HepG2 (cell line): Measurements from ENCODE around the gene THOC6. TPM values are rescaled to one million over a fixed set of nuclear protein-coding genes. Genes with fewer than 3 reads are reported as not detected.

Source experiments
- ATAC-seq: fragments of 200-7000 bp; cut with Tn5 transposase; 3 replicates; pipeline ENCODE4 v1.9.1; 2020; ENCODE audit warnings: mild to moderate bottlenecking, moderate library complexity
- BruUV-seq: library from RNA; stranded (reverse); fragments of 400-500 nt; replicated peaks from 2 replicates; lab custom pipeline; 2021; lab: Mats Ljungman, UMichigan
- CTCF ChIA-PET: fragments of 300-600 bp; formaldehyde crosslinking; extraction: SDS; loops from one replicate; lab custom pipeline; 2021; ENCODE audit warnings: low total read pairs, inconsistent platforms, low intra/inter-chr PET ratio; lab: Yijun Ruan, JAX
- POLR2A ChIA-PET: fragments of 350-600 bp; sonication (Branson Sonifier 250); formaldehyde crosslinking; loops from one replicate; lab custom pipeline; 2020; ENCODE audit warnings: antibody characterized with exemption, inconsistent platforms; lab: Yijun Ruan, JAX
- DNase-seq: peaks from one replicate; pipeline ENCODE4 v3.0.0-alpha.2; 2015; ENCODE audit warnings: low spot score
- FAIRE-seq: peaks from 3 replicates; lab custom pipeline; 2011; peaks lifted over from hg19 to GRCh38; lab: Jason Lieb, UNC
- H2AFZ ChIP-seq: one replicate; pipeline ENCODE4 v1.6.1; 2011; ENCODE audit warnings: low read length, inconsistent platforms
- H3K27ac ChIP-seq: fragments of 300-600 bp; 3 replicates; pipeline ENCODE4 v1.8.0; 2011; ENCODE audit warnings: mixed run types, mild to moderate bottlenecking, mixed read lengths, low read length, inconsistent platforms; ENCODE audit not compliant: insufficient read depth; ENCODE audit errors: extremely low read length
- H3K27me3 ChIP-seq, 2 experiments: fragments of 200-600 bp in 1 of 2; 2 replicates in 1 of 2; 3 replicates in 1 of 2; pipeline versions ENCODE4 v1.6.0 to v1.8.0; 2011; ENCODE audit warnings: low read length in 2 of 2, mild to moderate bottlenecking in 2 of 2, moderate library complexity in 2 of 2, inconsistent platforms in 1 of 2; ENCODE audit not compliant: insufficient read depth in 2 of 2, control insufficient read depth in 1 of 2
- H3K36me3 ChIP-seq, 2 experiments: fragments of 200-600 bp in 1 of 2; replicated peaks in 1 of 2; 2 replicates in 1 of 2; 3 replicates in 1 of 2; pipeline versions ENCODE4 v1.5.1 to v1.8.0; 2011; ENCODE audit warnings: low read length in 2 of 2, inconsistent platforms in 1 of 2; ENCODE audit not compliant: insufficient read depth in 2 of 2, control insufficient read depth in 1 of 2
- H3K4me1 ChIP-seq: 2 replicates; pipeline ENCODE4 v1.5.1; 2012; ENCODE audit warnings: low read length, inconsistent platforms; ENCODE audit not compliant: insufficient read depth
- H3K4me2 ChIP-seq: 2 replicates; pipeline ENCODE4 v1.6.0; 2011; ENCODE audit warnings: low read depth, low read length, inconsistent platforms
- H3K4me3 ChIP-seq, 3 experiments: fragments of 200-600 bp in 1 of 3; sonication (generic), shearing (Covaris generic) in 1 of 3; replicated peaks in 1 of 3; 2 replicates each; pipeline ENCODE4 v1.5.1; 2011 to 2016; ENCODE audit warnings: low read length in 3 of 3, inconsistent platforms in 2 of 3, low read depth in 2 of 3, mild to moderate bottlenecking in 2 of 3, control low read depth in 1 of 3, mixed read lengths in 1 of 3; ENCODE audit not compliant: insufficient read depth in 1 of 3
- H3K79me2 ChIP-seq: one replicate; pipeline ENCODE4 v1.6.1; 2011; ENCODE audit warnings: low read length, inconsistent platforms; ENCODE audit not compliant: insufficient read depth
- H3K9ac ChIP-seq: 2 replicates; pipeline ENCODE4 v1.6.0; 2011; ENCODE audit warnings: mild to moderate bottlenecking, low read depth, low read length, inconsistent platforms; ENCODE audit not compliant: insufficient read depth
- H3K9me3 ChIP-seq: 2 replicates; pipeline ENCODE4 v1.5.1; 2012; ENCODE audit warnings: mild to moderate bottlenecking, low read length
- H4K20me1 ChIP-seq: 2 replicates; pipeline ENCODE4 v1.6.0; 2011; ENCODE audit warnings: inconsistent platforms, mild to moderate bottlenecking, low read length, moderate library complexity; ENCODE audit not compliant: insufficient read depth
- EP300 ChIP-seq, 3 experiments: sonication (generic) in 1 of 3; formaldehyde crosslinking in 1 of 3; IDR thresholded peaks; 2 replicates each; pipeline versions ENCODE4 v1.5.1 to v1.6.1; 2011 to 2020; ENCODE audit warnings: low read depth in 2 of 3, low read length in 2 of 3, borderline replicate concordance in 1 of 3, improper control_type of control experiment in 1 of 3, mild to moderate bottlenecking in 1 of 3, missing genetic modification reagents in 1 of 3, moderate library complexity in 1 of 3
- HMG20B ChIP-seq: conservative IDR thresholded peaks from 2 replicates; pipeline ENCODE4 v1.6.1; 2016; ENCODE audit warnings: missing genetic modification reagents, missing compliant biosample characterization
- KDM5B ChIP-seq: sonication (generic); formaldehyde crosslinking; IDR thresholded peaks from 2 replicates; pipeline ENCODE4 v1.4.0; 2020; ENCODE audit warnings: missing genetic modification reagents, mild to moderate bottlenecking, borderline replicate concordance
- LBX2 ChIP-seq: sonication (generic); formaldehyde crosslinking; IDR thresholded peaks from 2 replicates; pipeline ENCODE4 v1.5.0; 2020; ENCODE audit warnings: missing genetic modification reagents, mild to moderate bottlenecking, borderline replicate concordance
- PAX8 ChIP-seq: sonication (generic); formaldehyde crosslinking; IDR thresholded peaks from 2 replicates; pipeline ENCODE4 v1.8.0; 2022; ENCODE audit warnings: mild to moderate bottlenecking, missing genetic modification reagents, borderline replicate concordance
- PRDM4 ChIP-seq: sonication (generic); formaldehyde crosslinking; IDR thresholded peaks from 2 replicates; pipeline ENCODE4 v1.9.0; 2021; ENCODE audit warnings: missing genetic modification reagents, borderline replicate concordance
- RBFOX2 ChIP-seq: fragments of 200-400 bp; formaldehyde crosslinking; IDR thresholded peaks from 2 replicates; pipeline ENCODE4 v1.6.1; 2017; ENCODE audit warnings: low read depth, mild to moderate bottlenecking, low read length
- RBM22 ChIP-seq: fragments of 200-400 bp; formaldehyde crosslinking; optimal IDR thresholded peaks from 2 replicates; pipeline ENCODE3; 2017; ENCODE audit warnings: mild to moderate bottlenecking, low read length, moderate library complexity
- SP4 ChIP-seq: sonication (generic); formaldehyde crosslinking; IDR thresholded peaks from 2 replicates; pipeline ENCODE4 v1.8.1; 2023; ENCODE audit warnings: mild to moderate bottlenecking, missing genetic modification reagents
- XBP1 ChIP-seq: sonication (generic); formaldehyde crosslinking; IDR thresholded peaks from 2 replicates; pipeline ENCODE4 v1.5.0; 2020; ENCODE audit warnings: missing genetic modification reagents
- ZBTB10 ChIP-seq: sonication (generic); formaldehyde crosslinking; IDR thresholded peaks from 2 replicates; pipeline ENCODE4 v1.4.0; 2020; ENCODE audit warnings: missing genetic modification reagents, borderline replicate concordance
- ZGPAT ChIP-seq: IDR thresholded peaks from 2 replicates; pipeline ENCODE4 v1.6.1; 2016; ENCODE audit warnings: mild to moderate bottlenecking
- ZNF691 ChIP-seq: sonication (generic); formaldehyde crosslinking; IDR thresholded peaks from 2 replicates; pipeline ENCODE4 v1.4.0; 2020; ENCODE audit warnings: missing genetic modification reagents, low read depth, mild to moderate bottlenecking, borderline replicate concordance
- WGBS: methylation state at CpG from one replicate; pipeline ENCODE4 v1.1.6; 2017; ENCODE audit warnings: low lambda C conversion rate; 5-methylcytosine and 5-hydroxymethylcytosine counted together
- in situ Hi-C: cut with HindIII; loops from 2 replicates; pipeline ENCODE4 v1.10.0; 2017; ENCODE audit warnings: low pct_unique_long_range_greater_than_20kb; ENCODE audit not compliant: extremely low pct_ligation_motif_present
- intact Hi-C: fragments of 100-400 bp; cut with micrococcal nuclease; formaldehyde crosslinking; loops from one replicate; pipeline ENCODE4 v1.10.0; 2022; ENCODE audit not compliant: unreplicated experiment
- polyA plus RNA-seq, 8 experiments: library from polyadenylated mRNA; depleted of rRNA in 3 of 8; stranded (reverse) in 7 of 8; unstranded in 1 of 8; fragments of >200 nt; fragmentation: Illumina TruSeq in 4 of 8; extraction: Trizol in 4 of 8; gene quantifications; 2 replicates each; pipeline versions ENCODE4 v1.2.1 to v1.2.3, GENCODE V29; 2011 to 2016; ENCODE audit warnings: low read depth in 4 of 8, missing spikeins in 1 of 8, mixed read lengths in 1 of 8; ENCODE audit not compliant: insufficient read depth in 1 of 8
- total RNA-seq, 5 experiments: library from RNA; depleted of rRNA; stranded (reverse); fragments of >200 nt; fragmentation: Illumina TruSeq; extraction: Trizol; gene quantifications; 2 replicates each; pipeline ENCODE4 v1.2.3, GENCODE V29; 2016; ENCODE audit warnings: low read depth in 1 of 5

The THOC6 gene
- total and polyA plus RNA-seq, 2 of the 13 experiments (the other 11 are each of a cell fraction or from before 2014, with no cell fraction given): 32.1 to 37.0 TPM

- intact Hi-C loops: no loop called here
- Histone ChIP-seq H3K4me2 (peak overlapping the region; percentile 85), H3K79me2 (peaks cover 5% of the 10 kb centered on the region), H4K20me1 (peaks cover 31% of the 10 kb centered on the region; the same call in 1 of the 2 replicates), H3K4me3 (peak overlapping the region; percentile 62 to 93 (median 65)), H2AFZ (no peak overlapping the region), H3K27ac (peak overlapping the region; percentile 93), H3K4me1 (peaks cover 51% of the 10 kb centered on the region), H3K36me3 (peaks cover 16 to 17% of the 10 kb centered on the region in 2 experiments; a peak in 4 of 5 replicates), H3K9me3 (no peaks in the 10 kb centered on the region), H3K27me3 (no peaks in the 10 kb centered on the region; a peak in 2 of 5 replicates), H3K9ac (peak overlapping the region; percentile 99)
- in situ Hi-C loops: no loop called here
- WGBS: 27% methylated on average over 6 of the region's 8 CpGs
- peak; percentile 1; the same call in 2 of the 3 replicates for ATAC-seq
- POLR2A ChIA-PET: interaction anchor here (0.6 to 18.8 kb wide), 17 partner anchors 9 to 271 kb away, joined by 3 to 750 read pairs (median 4); partner anchors contain the start of genes CLDN9, IL32, KREMEN2 and PKMYT1
- no peak for DNase-seq
- BruUV-seq: no TSS peak
- no peak for FAIRE-seq
- CTCF ChIA-PET: no interaction called here
- TF ChIP-seq EP300 (IDR thresholded peaks at IDR 0.05; ENCODE audit: low read depth in 2 of 2, low read length in 2 of 2): 0 out of 4 replicates have a peak, but pooled peaks of 1 of the 2 experiments have one; percentile 1
- TF ChIP-seq EP300 (CRISPR knock-in tag; IDR thresholded peaks at IDR 0.05; ENCODE audit: borderline replicate concordance): no peak
- TF ChIP-seq LBX2 (CRISPR knock-in tag): peak; percentile 31; the same call in 1 of the 2 replicates
- TF ChIP-seq RBM22: peak; percentile 18
- TF ChIP-seq ZNF691 (CRISPR knock-in tag): peak; percentile 68
- TF ChIP-seq RBFOX2: 0 out of 2 replicates have a peak, but pooled peaks have one; percentile 21
- no peak for TF ChIP-seq KDM5B (CRISPR knock-in tag)
- TF ChIP-seq HMG20B (CRISPR knock-in tag): no peak
- no peak for TF ChIP-seq ZBTB10
- TF ChIP-seq PAX8 (CRISPR knock-in tag): no peak
- TF ChIP-seq XBP1 (CRISPR knock-in tag): no peak
- no peak for TF ChIP-seq PRDM4 (CRISPR knock-in tag)
- peak; percentile 20; the same call in 1 of the 2 replicates for TF ChIP-seq SP4 (CRISPR knock-in tag)
- TF ChIP-seq ZGPAT (CRISPR knock-in tag): no peak
Observed at GRCh38 chr16:3022684-3023414, 986 bp upstream of the THOC6 start.
